Measurements from ENCODE around the gene ARHGAP30.
"Not testable (repeated sequence)": the region's sequence is repeated elsewhere in the genome, so short reads cannot be mapped to it uniquely, and the experiment has no call there.

ARHGAP30 gene

DNA sequence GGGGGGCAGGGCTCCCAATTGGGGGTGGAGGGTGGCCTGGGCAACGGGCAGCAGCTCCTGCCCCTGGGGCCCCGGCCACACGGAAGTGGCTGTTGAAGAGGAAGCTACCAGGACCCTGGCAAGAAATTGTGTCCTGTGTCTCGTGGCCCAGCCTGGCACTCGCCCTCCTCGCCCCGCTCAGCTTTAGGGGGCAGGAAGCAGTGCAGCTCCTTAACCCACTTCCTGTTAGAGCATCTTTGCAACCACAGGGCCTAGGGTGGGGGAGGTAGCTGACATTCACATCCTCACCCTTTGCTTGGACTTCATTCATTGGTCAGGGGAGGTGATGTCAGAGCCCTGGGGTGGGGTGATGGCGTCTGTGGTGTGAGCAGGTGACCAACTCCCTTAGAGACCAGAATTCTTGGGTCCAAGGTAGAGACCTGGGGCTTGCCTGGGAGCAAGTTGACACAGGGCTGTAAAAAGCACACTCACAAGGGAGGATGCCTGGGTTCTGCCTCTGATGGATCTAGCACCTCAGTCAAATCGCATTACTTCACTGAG lies at the start of gene ARHGAP30:
ARHGAP30 (minus strand) TSS at position 161 of the 540 bp plus-strand sequence. CDS start 267 bp downstream, outside the sequence.
- no peak for DNase-seq

- peak; percentile 74 for DNase-seq
Measured at GRCh38 chr1:161117759-161118581, 48.3 kb upstream of the ARHGAP30 start, which contains the start of the genes NIT1 and PFDN2. NIT1 (plus strand) TSS chr1:161118105; CDS start chr1:161118177, 72 bp downstream. PFDN2 (minus strand) TSS chr1:161118037; CDS start chr1:161118026, 11 bp downstream.

GRCh38 chr1:161115961-161116360 lies 46.3 kb upstream of the ARHGAP30 start:
- not testable (repeated sequence) for DNase-seq

- no peak for DNase-seq
Measured at GRCh38 chr1:161115132-161115711, 45.5 kb upstream of the ARHGAP30 start.

GRCh38 chr1:161114556-161114955 lies 44.9 kb upstream of the ARHGAP30 start:
- DNase-seq = no peak

DNA sequence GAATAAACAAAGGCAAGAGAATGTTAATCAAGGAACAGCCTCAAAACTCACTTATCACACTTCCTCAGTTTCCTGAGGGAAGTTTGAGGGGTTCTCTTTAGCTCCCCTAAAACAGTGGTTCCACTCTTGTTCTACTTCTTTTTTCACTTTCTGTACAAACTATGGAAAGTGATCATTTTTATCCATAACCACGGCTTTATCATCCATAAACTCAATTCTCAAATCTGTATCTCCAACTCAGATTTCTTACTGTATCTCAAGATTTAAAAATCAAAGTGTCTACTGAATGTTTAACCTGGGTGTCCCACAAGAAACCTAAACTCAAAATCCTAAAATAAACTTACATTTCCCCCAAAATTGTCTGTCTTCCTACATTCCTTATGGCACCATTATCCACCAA lies 44.2 kb upstream of the ARHGAP30 start:
- no peak for DNase-seq

GRCh38 chr1:161111527-161111926 lies 41.8 kb upstream of the ARHGAP30 start:
- DNase-seq = no peak

DNA sequence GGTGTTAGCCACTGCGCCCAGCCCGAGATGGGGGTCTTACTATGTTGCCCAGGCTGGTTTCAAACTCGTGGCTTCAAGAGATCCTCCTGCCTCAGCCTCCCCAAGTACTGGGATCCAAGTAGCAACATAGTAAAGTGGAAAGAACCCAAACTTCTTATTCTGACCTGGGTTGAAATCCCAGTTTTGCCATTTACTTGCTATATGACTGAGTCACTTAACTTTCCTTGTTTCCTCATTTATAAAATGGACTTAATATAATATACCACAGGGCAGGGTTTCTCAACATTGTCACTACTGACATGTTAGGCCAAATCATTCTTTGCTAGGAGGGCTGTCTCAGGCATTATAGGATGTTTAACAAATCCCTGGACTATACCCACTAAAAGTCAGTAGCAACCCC lies 41.4 kb upstream of the ARHGAP30 start:
- DNase-seq = no peak

GRCh38 chr1:161106431-161106830 lies 36.7 kb upstream of the ARHGAP30 start:
- DNase-seq = no peak

GRCh38 chr1:161100556-161100955 lies 30.9 kb upstream of the ARHGAP30 start:
- no peak for DNase-seq

GRCh38 chr1:161099090-161099802 lies 29.6 kb upstream of the ARHGAP30 start:
- DNase-seq = no peak

- DNase-seq = peak; percentile 92
Measured at GRCh38 chr1:161098210-161099068, 28.7 kb upstream of the ARHGAP30 start, which contains the start of gene KLHDC9. KLHDC9 (plus strand) TSS chr1:161098361; CDS start chr1:161098536, 175 bp downstream.

GRCh38 chr1:161096530-161096929 lies 26.8 kb upstream of the ARHGAP30 start:
- DNase-seq = no peak

DNA sequence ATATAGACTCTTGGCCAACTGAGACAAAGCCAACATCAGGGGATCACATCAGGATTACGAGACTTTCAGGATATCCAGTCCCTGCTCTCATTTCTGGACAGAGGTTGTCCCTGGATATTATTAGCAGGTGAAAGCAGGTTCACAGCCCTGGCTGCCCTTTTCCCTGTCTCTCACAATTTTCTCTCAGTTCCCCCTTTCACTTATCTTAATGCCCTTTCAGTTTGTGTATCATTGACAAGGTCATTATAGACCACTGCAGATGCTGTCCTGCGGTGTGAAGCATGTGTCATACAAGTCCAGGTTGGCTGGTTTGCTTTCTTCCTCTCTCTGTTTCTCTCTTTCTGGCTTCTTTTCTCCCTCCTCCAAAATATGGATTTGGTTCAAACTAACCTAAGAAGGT lies 26.3 kb upstream of the ARHGAP30 start:
- DNase-seq = no peak

DNA sequence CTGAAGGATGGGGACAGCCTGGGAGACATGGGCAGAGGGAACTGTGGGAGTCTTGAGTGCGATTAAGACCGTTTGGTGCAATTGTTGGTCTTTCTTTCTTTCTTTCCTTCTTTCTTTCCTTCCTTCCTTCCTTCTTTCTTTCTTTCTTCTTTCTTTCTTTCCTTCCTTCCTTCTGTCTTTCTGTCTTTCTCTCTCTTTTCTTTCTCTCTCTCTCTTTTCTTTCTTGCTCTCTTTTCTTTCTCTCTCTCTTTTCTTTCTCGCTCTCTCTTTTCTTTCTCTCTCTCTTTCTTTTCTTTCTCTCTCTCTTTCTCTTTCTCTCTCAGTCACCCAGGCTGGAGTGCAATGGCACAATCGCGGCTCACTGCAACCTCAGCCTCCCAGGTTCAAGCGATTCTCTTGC lies 25.5 kb upstream of the ARHGAP30 start:
- no peak for DNase-seq

DNA sequence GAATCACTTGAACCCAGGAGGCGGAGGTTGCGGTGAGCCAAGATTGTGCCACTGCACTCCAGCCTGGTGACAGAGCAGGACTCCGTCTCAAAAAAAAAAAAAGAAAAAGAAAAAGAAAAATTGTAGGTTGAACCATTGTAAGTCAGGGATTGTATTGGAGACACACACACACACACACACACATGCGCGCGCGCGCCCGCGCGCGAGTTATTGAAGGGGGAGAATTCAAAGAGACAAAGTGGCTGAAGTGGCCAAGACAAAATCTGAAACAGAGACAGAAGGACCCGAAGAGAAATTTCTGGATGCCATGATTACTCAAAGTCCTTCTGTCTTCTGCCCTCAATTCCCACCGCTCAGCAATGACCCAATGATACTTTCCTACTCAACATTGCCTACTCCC lies 24.8 kb upstream of the ARHGAP30 start:
- no peak for DNase-seq

DNA sequence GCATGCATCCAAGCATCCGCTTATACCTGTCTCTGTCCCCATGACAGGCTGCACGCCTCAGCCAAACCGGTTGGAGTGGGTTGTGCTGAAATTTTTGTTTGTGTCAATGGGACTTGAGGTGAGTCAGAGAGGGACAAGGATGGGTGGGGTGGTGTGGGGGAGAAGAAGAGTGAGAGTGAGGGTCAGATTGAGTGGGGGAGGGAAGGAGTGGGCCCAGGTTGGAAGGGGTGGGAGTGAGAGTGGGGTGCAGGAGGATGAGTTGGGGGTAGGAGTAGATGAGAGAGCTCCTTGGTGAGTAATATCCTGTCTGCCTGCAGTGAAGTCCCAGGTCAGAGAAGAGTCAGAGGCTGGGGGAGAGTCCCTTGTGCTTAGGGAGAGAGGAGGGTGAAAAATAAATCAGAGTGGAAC lies 22.9 kb upstream of the ARHGAP30 start:
- DNase-seq = no peak

- no peak for DNase-seq
Measured at GRCh38 chr1:161091796-161092507, 22.3 kb upstream of the ARHGAP30 start.

DNA sequence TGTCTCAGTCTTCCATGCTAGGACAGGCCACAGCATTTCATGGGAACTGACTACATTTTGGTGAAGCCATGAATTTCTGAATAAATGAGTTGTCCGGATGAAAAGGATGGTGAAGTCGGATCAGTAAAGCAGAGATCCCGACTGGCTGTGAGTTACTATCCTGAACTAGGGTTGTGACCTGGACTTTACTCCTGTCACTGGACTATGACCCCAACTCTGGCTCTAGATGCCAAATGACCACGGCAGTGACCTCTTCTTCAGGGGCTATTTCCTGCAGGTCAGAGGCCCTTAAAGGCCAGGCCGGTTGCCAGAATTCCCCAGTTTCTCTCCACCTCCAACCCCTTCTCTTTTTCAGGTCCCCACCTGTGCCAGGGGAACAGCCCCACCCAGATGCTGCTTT lies 21.4 kb upstream of the ARHGAP30 start:
- DNase-seq = no peak

- no peak for DNase-seq
Measured at GRCh38 chr1:161090617-161091016, 20.9 kb upstream of the ARHGAP30 start.

GRCh38 chr1:161089938-161090337 lies 20.2 kb upstream of the ARHGAP30 start:
- no peak for DNase-seq

Data from NCI-H510A (cell line).